GM18951 (cell line): Measurements from ENCODE around the gene PRXL2B.
"Not testable (repeated sequence)": the region's sequence is repeated elsewhere in the genome, so short reads cannot be mapped to it uniquely, and the experiment has no call there.

ENCODE experiments used
- POLR2A ChIP-seq: IDR thresholded peaks from 4 replicates; pipeline ENCODE4 v1.6.1; 2011; ENCODE audit warnings: mild to moderate bottlenecking; ENCODE audit not compliant: insufficient read length, insufficient read depth; ENCODE audit errors: extremely low read depth
- in situ Hi-C: fragments of 300-500 bp; cut with MboI; formaldehyde crosslinking; loops from one replicate; pipeline ENCODE4 v1.12.0; 2022; ENCODE audit warnings: low sequenced_read_pairs, mixed read lengths, inconsistent platforms; ENCODE audit not compliant: unreplicated experiment

PRXL2B gene

DNA sequence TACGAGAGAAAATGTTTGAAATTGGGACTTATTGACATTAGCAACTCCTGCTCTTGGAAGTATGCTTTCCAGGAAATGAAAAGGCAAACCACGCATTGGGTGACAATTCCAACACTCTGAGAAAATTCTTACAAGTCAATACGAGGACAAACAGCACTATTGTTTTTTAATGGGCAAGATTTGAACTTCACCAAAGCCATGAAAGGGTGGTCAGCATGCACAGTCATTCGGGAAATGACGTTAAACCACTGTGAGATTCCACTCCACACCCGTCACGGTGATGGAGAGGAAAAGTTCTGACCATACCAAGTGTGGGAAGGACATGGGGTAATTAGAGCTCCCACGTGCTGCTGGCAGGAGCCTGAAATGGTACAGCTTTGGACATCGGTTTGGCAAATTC lies 12.2 kb upstream of the PRXL2B start:
- no peak for TF ChIP-seq POLR2A
- in situ Hi-C loops: loop anchor here (25.0 kb wide), 1 partner anchor 387 kb away; the partner anchor contains the start of gene FAAP20

DNA sequence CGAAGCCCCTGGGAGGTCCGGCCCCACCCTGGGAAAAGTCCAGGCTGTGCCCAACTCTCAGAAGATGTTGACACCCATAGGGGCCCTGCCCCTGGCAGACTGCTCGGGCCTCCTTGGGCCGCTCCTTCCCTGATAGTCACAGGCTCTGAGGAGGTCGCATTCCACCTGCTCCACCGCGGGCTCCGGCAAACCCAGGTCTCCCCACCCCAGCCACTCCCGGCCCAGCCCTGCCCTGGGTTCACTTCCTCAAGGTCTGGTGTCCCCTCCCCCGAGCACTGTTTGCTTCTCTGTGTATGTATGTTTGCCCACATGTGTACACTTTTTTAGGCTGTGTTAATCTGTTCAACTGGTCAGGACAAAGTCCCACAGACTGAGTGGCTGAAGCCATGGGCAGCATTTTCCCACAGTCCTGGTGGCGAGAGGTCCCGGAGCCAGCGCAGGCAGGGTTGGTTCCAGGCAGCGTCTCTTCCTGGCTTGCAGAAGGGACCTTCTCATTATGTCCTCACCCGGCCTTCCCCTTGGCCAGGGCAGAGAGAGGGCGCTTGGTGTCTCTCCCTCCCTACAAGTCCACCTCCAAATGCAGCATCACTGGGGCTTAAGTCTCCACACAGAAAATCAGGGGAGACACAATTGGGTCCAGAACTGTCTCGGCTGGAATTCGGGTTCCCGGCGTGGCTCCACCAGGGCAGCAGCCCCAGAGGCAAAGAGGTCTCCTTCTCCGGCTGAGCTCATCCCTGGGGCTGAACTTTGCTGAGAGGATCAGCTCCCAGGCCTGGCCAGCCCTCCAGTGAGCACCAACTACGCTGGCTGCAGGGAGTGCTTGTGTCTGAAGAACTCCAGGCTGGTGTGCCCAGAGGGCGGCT lies 10.5 kb upstream of the PRXL2B start:
- in situ Hi-C loops: no loop called here
- no peak for TF ChIP-seq POLR2A

DNA sequence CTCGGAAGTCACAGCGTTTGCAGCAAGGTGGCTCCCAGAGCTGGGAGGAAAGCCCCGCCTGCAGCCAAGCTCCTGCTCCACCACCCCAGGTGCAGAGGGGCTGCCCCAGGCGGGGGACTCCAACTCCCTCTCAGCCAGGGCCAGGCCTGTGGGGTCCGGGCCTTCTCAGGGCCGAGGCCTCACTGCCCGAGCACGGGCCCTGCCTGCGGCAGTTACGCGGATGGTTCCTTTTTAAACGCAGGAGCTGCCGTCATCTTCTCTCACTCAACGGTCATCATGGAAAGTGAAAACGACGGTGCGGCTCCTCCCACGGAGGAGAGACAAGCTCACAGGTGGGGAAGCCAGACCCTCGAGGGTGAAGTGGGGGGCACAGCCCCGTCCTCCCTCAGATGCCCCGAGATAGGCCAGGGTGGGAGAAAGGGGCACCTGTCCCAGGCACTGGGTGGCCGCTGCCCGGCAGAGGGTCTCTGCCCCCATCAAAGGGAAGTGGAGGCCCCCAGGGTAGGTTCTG lies 9.0 kb upstream of the PRXL2B start:
- in situ Hi-C loops: not testable (repeated sequence)
- TF ChIP-seq POLR2A: peak; percentile 25

DNA sequence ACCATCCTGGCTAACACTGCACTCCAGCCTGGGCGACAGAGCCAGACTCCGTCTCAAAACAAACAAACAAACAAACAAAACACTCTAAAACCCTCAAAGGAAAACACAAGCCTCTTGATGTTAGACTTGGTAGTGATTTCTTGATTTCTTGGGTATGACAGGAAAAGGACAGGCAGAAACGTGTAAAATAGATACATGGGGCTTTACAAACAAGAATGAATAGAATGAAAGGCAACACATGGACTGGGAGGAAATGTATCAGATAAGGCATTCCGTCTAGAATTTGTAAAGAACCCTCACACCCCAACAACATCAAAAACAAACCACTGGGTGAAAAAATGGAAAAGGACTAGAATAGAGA lies 7.8 kb upstream of the PRXL2B start:
- TF ChIP-seq POLR2A: no peak
- in situ Hi-C loops: no loop called here

DNA sequence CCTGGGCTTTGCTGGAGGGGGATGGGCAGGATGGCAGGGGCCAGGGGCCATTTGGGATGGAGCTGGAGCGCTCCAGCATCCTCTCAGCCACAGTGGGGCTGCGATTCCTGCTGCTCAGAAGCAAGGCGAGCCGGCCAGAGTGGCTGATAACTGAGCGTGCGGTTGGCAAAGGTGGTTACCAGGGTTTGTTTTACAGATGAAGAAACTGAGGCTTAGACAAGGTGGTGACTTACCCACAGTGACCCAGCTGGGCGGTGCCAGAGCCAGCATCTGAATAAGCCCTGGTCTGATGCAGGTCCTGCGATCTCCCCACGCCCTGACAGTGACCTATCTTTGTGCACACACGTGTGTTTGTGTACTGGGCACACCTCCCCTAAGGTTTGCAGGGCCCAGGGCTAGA lies 5.9 kb upstream of the PRXL2B start:
- in situ Hi-C loops: no loop called here

DNA sequence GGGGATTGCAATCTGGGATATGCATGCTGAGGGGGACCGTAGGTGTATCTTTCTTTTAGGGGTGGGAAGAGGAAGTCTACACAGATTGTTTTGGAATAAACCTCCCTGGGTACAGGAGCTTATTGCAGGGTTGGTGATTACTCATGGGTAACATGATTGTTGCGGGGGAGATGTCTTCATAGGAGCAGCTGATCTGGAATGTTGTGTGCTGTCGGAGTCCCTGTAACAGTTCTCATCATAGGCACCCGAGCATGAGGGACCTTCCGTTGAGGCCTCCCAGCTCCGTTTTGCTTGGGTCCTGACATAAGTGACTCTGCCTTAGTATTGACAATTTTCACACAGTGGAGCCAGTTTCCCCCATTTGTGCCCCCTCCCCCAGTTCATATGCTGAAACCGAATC lies 4.2 kb upstream of the PRXL2B start:
- TF ChIP-seq POLR2A: no peak
- in situ Hi-C loops: no loop called here

More for the DNA sequence above, 5.9 kb upstream of the PRXL2B start:
- no peak for TF ChIP-seq POLR2A

DNA sequence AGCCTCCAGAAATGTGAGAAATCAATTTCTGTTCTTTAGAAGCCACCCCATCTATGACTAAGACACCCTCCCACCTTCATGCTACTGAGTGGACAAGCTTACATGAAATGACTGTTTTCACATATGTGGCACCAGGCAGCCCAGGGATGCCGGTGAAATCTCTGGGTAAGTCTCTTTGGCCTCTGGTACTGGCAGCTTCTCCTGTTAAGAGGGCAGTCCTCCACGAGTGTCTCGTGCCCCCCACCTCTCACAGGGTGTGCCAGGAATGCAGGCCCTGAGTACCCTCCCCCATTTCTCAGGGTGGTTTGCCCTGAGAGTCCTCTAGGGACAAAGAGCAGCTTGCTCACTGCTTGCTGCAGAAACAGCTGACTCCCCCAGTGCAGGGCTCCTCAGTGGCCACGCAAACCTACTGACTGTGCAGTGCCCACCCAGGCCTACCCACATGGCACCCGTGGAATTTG lies 3.2 kb upstream of the PRXL2B start:
- in situ Hi-C loops: no loop called here
- no peak for TF ChIP-seq POLR2A

DNA sequence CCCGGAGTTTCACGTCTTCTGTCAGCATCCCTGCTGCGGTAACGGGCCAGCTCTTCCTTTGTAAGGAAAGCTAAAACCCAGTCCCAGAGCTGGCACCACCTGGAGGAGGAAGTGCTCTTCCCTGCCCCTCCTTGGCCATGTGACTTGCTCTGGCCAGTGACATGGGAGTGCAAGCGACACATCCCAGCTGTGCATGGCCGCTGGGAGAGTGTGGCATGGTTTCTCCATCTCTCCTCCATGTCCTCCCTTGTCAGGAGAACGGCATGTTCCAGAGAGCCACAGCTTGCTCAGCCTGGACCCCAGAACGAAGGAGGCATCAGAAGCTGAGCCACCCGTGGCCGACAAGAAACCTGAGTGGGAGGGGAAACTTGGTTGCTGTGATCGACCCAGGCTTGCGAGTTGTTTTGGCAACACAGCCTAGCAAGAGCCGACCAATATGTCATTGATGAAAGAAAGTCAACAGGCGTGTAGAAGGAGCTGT lies 2.7 kb upstream of the PRXL2B start:
- in situ Hi-C loops: no loop called here
- no peak for TF ChIP-seq POLR2A

DNA sequence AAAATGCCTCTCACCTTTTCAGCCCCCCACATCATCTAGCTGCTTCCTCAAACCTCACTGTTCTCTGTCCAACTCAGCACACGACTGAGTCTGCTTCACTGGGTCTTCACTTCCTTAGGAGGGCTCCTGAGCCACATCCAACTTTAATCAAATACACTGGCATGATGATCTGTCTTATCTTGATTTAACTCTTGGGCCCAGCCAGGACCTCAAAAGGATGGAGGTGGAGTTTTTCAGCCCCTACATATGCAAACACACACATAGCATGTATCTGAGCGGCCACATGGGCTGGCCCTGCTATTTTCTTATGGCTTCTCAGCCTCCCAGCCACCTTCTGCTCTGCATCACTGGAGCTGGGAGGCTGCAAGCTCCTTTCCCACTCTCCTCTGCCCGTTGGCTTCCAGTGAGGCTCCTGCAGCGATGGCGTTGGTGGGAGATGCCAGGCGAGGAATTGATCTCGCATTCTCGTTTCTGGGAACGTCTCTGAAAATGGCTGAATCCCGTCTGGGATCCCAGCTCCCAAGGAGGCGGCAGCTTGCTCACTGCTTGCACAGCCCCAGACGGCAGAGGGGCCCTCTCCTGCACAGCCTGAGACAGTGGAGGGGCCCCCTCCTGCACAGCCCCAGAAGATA lies 1.8 kb upstream of the PRXL2B start:
- in situ Hi-C loops: no loop called here
- peak; percentile 16 for TF ChIP-seq POLR2A

DNA sequence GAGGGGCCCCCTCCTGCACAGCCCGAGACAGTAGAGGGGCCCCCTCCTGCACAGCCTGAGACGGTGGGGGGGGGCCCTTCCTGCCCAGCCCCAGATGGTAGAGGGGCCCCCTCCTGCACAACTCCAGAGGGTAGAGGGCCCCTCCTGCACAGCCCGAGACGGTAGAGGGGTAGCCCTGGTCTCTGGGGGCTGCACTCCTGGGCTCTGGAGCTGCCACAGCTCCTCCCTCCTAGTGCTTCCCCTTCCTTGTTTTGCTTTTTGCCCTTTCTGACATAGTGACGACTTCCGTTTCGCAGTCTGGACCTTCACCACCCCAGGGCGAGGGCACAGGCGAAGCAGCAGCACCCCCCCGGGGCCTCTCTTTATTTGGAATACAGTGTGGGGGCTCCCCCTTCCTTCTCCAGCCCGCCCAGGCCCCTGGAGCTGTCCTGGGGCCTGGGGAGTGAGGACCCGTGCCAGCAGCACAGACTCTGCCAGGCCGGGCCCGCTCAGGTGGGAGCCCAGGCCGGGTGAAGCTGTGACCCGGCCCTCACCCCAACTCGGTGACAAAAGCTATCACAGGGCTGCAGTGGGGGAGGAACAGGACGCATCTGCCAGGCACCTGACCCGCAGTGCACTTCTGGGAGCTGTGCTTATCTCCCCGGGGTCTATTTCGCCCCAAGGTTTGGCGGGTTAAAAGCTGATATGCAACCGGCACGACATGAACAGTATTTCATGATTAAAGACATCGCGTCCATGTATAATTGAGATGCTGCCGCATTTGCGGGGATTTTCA lies 1.1 kb upstream of the PRXL2B start:
- TF ChIP-seq POLR2A: peak; percentile 63
- in situ Hi-C loops: no loop called here

DNA sequence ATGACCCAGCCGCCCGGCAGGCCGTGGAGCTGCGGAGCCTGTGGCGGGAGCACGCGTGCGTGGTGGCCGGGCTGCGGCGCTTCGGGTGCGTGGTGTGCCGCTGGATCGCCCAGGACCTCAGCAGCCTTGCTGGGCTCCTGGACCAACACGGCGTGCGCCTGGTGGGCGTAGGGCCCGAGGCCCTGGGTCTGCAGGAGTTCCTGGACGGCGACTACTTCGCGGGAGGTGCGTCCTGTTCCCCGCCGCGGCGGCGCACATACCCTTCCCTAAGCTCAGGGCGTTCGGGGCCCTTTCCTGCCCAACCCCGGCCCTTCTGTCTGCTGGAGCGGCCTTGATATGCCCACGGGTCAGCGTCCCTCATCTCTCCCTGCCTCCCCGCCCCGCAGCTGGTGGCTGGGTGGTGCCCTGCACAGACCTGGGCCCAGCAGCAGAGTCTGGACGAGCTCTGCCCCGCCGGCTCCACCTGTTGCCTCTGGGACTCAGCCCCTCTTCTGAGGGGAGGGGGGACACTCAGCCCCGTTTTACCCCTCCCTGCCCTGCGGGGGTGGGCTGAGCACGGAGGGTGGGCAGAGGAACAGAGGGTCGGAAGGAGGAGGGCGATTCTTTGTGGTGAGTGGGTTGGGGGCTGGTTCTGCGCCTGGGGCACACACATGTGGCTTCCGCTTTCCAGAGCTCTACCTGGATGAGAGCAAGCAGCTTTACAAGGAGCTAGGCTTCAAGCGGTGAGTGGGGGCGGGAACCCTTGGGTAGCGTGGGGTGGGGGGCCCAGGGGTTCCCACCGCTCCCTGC lies 688 bp downstream of the PRXL2B start:
- no peak for TF ChIP-seq POLR2A
- in situ Hi-C loops: no loop called here

DNA sequence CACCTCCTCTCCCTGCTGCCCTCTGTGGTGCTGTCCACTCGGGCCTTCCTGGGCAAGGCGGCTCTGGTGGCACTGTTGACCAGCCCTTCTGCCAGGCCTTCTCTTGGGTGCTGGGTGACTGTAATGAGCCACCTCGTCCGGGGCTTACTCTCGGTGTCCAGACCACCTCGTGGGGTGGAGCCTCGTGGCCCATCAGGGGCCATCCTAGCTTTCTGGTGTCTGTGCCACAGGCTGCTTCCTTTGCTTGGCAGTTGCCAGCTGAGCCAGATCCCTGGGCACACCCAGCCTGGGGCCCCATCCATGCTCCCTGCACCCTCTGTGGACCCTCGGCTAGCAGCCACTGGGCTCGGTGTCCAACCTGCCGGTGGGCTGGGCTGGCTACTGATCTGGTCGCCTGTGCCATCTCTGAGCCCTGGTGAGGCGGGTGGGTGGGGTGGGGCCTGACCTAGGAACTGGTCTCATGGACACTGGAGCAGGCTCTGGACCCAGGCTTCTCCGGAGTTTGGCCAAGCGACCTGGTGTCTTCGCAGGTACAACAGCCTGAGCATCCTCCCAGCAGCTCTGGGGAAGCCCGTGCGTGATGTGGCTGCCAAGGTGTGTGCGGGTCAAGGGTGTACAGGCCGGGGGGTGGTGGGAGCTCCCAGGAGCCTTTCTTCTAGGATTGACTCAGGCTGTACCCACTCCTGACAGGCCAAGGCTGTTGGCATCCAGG lies 1.4 kb downstream of the PRXL2B start:
- in situ Hi-C loops: no loop called here
- TF ChIP-seq POLR2A: no peak
